PC-3 (cell line): Measurements from ENCODE around the gene GGACT. TPM values are rescaled to one million over a fixed set of nuclear protein-coding genes. Genes with fewer than 3 reads are reported as not detected.

Source experiments
- ATAC-seq: fragments of 200-7000 bp; cut with Tn5 transposase; 2 replicates; pipeline ENCODE4 v1.9.1; 2020; ENCODE audit warnings: mild to moderate bottlenecking, moderate library complexity
- BruUV-seq: library from RNA; stranded (reverse); fragments of 400-500 nt; replicated peaks from 2 replicates; lab custom pipeline; 2021; lab: Mats Ljungman, UMichigan
- CTCF ChIA-PET: fragments of 300-600 bp; sonication (Branson Sonifier 250); formaldehyde crosslinking; loops from one replicate; lab custom pipeline; 2022; ENCODE audit warnings: antibody characterized with exemption; lab: Charles Lee
- POLR2A ChIA-PET: fragments of 300-600 bp; sonication (Branson Sonifier 250); formaldehyde crosslinking; loops from one replicate; lab custom pipeline; 2022; ENCODE audit warnings: antibody characterized with exemption; ENCODE audit not compliant: unreplicated experiment; lab: Charles Lee
- DNase-seq: peaks from one replicate; pipeline ENCODE4 v3.0.0-alpha.2; 2015
- H2AFZ ChIP-seq: fragments of 300-600 bp; sonication (generic); 2 replicates; pipeline ENCODE4 v1.6.0; 2016; ENCODE audit warnings: antibody characterized with exemption, low read length
- H3F3A ChIP-seq: fragments of 300-600 bp; sonication (generic); one replicate; pipeline ENCODE4 v1.6.0; 2017; ENCODE audit warnings: antibody characterized with exemption, low read length, control low read depth, mild to moderate bottlenecking; ENCODE audit not compliant: unreplicated experiment
- H3K27ac ChIP-seq: fragments of 300-600 bp; sonication (generic); 2 replicates; pipeline ENCODE4 v1.5.1; 2016; ENCODE audit warnings: mild to moderate bottlenecking, low read length
- H3K27me3 ChIP-seq: fragments of 300-600 bp; sonication (generic); 2 replicates; pipeline ENCODE4 v1.6.1; 2016; ENCODE audit warnings: low read length, mixed read lengths
- H3K36me3 ChIP-seq: fragments of 300-600 bp; sonication (generic); 2 replicates; pipeline ENCODE4 v1.6.1; 2016; ENCODE audit warnings: low read depth, mixed run types, low read length, mixed read lengths
- H3K4me1 ChIP-seq: fragments of 300-600 bp; sonication (generic); 2 replicates; pipeline ENCODE4 v1.5.1; 2016; ENCODE audit warnings: low read length; ENCODE audit not compliant: insufficient read depth
- H3K4me2 ChIP-seq: fragments of 300-600 bp; sonication (generic); 2 replicates; pipeline ENCODE4 v1.6.0; 2016; ENCODE audit warnings: low read length
- H3K4me3 ChIP-seq: fragments of 300-600 bp; sonication (generic); 2 replicates; pipeline ENCODE4 v1.5.1; 2016; ENCODE audit warnings: mild to moderate bottlenecking, low read length, mixed read lengths
- H3K79me2 ChIP-seq: fragments of 300-600 bp; sonication (generic); 2 replicates; pipeline ENCODE4 v1.6.1; 2017; ENCODE audit warnings: low read length, mixed read lengths
- H3K9ac ChIP-seq: fragments of 300-600 bp; sonication (generic); 2 replicates; pipeline ENCODE4 v1.6.0; 2016; ENCODE audit warnings: mild to moderate bottlenecking, low read length
- H3K9me2 ChIP-seq: fragments of 300-600 bp; sonication (generic); replicated peaks from 2 replicates; pipeline ENCODE4 v1.6.1; 2016; ENCODE audit warnings: mixed run types, low read length, mixed read lengths
- H3K9me3 ChIP-seq: fragments of 300-600 bp; sonication (generic); 2 replicates; pipeline ENCODE4 v1.6.1; 2016; ENCODE audit warnings: low read length, mixed read lengths
- H4K20me1 ChIP-seq: fragments of 300-600 bp; sonication (generic); 2 replicates; pipeline ENCODE4 v1.6.1; 2016; ENCODE audit warnings: low read length, mixed read lengths
- EZH2 ChIP-seq: fragments of 300-600 bp; sonication (generic); IDR thresholded peaks from one replicate; pipeline ENCODE4 v1.6.1; 2017; ENCODE audit warnings: antibody characterized with exemption, mild to moderate bottlenecking, low read length; ENCODE audit not compliant: unreplicated experiment
- EZH2phosphoT487 ChIP-seq: fragments of 300-600 bp; sonication (generic); IDR thresholded peaks from 2 replicates; pipeline ENCODE4 v1.6.1; 2018; ENCODE audit warnings: mild to moderate bottlenecking, antibody characterized with exemption, low read length, borderline replicate concordance
- intact Hi-C: fragments of 100-400 bp; cut with micrococcal nuclease; formaldehyde crosslinking; loops from 2 replicates; pipeline ENCODE4 v1.9.0; 2023
- total RNA-seq: library from RNA; depleted of rRNA; stranded (reverse); fragments of >200 nt; gene quantifications from 2 replicates; pipeline ENCODE4 v1.2.3, GENCODE V29; 2014
- TF ChIP-seq, protein P1 (sequence below): fragments of 300-600 bp; sonication (generic); conservative IDR thresholded peaks from 2 replicates; pipeline ENCODE4 v1.5.1; 2017; ENCODE audit warnings: antibody characterized with exemption, low read depth, mild to moderate bottlenecking, low read length

The GGACT gene
- total RNA-seq, 1 experiment from 2014 or later: 0.77 TPM

DNA sequence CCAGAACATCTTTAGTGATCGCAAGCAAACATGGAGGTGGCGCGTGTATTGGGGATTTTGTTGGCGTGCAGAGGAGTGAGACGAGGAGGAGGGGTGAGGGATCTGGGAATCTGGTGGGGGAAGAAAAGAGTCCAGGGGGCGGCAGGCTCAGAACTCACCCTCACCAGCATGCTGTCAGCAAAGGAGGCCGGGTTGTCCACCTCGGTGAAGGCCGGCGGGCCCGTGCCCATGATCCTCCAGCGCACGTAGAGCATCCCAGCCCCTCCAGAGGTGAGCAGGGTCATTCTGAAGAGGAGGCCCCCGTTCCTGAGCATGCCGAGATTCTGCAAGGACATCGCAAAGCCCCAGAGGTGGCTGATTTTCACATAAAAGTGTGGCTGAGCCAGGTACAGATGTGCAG, 48.8 kb upstream of the GGACT start:
- no peaks in the 10 kb centered on the region for H4K20me1 ChIP-seq
- no peak overlapping the region for H3K4me2 ChIP-seq
- POLR2A ChIA-PET: no interaction called here
- H3K36me3 ChIP-seq: no peaks in the 10 kb centered on the region
- no peak overlapping the region for H3K27ac ChIP-seq
- peaks cover 8% of the 10 kb centered on the region; the same call in 1 of the 2 replicates for H3K4me1 ChIP-seq
- intact Hi-C loops: no loop called here
- no peaks in the 10 kb centered on the region for H3K79me2 ChIP-seq
- TF ChIP-seq EZH2 (no peak), EZH2phosphoT487 (no peak)
- TF ChIP-seq, protein P1, sequence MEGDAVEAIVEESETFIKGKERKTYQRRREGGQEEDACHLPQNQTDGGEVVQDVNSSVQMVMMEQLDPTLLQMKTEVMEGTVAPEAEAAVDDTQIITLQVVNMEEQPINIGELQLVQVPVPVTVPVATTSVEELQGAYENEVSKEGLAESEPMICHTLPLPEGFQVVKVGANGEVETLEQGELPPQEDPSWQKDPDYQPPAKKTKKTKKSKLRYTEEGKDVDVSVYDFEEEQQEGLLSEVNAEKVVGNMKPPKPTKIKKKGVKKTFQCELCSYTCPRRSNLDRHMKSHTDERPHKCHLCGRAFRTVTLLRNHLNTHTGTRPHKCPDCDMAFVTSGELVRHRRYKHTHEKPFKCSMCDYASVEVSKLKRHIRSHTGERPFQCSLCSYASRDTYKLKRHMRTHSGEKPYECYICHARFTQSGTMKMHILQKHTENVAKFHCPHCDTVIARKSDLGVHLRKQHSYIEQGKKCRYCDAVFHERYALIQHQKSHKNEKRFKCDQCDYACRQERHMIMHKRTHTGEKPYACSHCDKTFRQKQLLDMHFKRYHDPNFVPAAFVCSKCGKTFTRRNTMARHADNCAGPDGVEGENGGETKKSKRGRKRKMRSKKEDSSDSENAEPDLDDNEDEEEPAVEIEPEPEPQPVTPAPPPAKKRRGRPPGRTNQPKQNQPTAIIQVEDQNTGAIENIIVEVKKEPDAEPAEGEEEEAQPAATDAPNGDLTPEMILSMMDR: no peak
- ATAC-seq (no peak), DNase-seq (no peak)
- H3K9me3 ChIP-seq: no peaks in the 10 kb centered on the region
- CTCF ChIA-PET: no interaction called here
- H3F3A ChIP-seq: no peaks in the 10 kb centered on the region
- H3K4me3 ChIP-seq: no peak overlapping the region
- H2AFZ ChIP-seq: no peak overlapping the region
- no peaks in the 10 kb centered on the region for H3K27me3 ChIP-seq
- no peak overlapping the region for H3K9ac ChIP-seq
- no peaks in the 10 kb centered on the region for H3K9me2 ChIP-seq
- no TSS peak for BruUV-seq

- H3K27me3 ChIP-seq: no peaks in the 10 kb centered on the region
- TF ChIP-seq EZH2: no peak
- TF ChIP-seq, protein P1: no peak
- TF ChIP-seq EZH2phosphoT487: no peak
- peaks cover 8% of the 10 kb centered on the region; the same call in 1 of the 2 replicates for H3K4me1 ChIP-seq
- no peak overlapping the region for H3K4me3 ChIP-seq
- POLR2A ChIA-PET: no interaction called here
- H3K9me2 ChIP-seq: no peaks in the 10 kb centered on the region
- H3F3A ChIP-seq: no peaks in the 10 kb centered on the region
- no peak overlapping the region for H3K9ac ChIP-seq
- no peaks in the 10 kb centered on the region for H3K36me3 ChIP-seq
- no peak overlapping the region for H3K27ac ChIP-seq
- no peaks in the 10 kb centered on the region for H4K20me1 ChIP-seq
- CTCF ChIA-PET: no interaction called here
- DNase-seq: no peak
- no peaks in the 10 kb centered on the region for H3K9me3 ChIP-seq
- H3K4me2 ChIP-seq: no peak overlapping the region
- H3K79me2 ChIP-seq: no peaks in the 10 kb centered on the region
- no peak for ATAC-seq
- BruUV-seq: no TSS peak
- intact Hi-C loops: no loop called here
- no peak overlapping the region for H2AFZ ChIP-seq
These were observed 47.9 kb upstream of the GGACT start for GRCh38 chr13:100636441-100636840.

DNA sequence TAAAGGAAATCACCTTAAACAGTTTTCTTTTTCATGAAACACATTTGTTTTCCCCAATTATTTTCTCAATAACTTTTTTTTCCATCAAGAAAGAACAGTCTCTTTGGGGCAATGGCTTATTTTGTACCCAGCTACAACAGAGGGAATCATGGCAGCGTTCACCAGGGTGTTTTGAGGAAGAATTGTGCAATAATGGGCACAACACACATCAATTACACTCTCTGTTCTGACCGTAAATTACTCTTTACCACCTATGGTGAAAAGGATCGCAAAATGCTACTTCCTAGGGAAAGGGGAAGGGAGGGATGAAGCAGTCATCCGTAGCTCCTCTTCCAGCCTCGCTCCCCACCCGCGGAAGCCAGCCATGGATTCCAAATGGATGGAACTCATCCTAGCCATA, 47.4 kb upstream of the GGACT start:
- intact Hi-C loops: no loop called here
- POLR2A ChIA-PET: interaction anchor here (0.6 kb wide), 1 partner anchor 983 kb away, joined by 5 read pairs; no protein-coding TSS in a partner anchor
- DNase-seq (no peak), ATAC-seq (no peak)
- no peak overlapping the region for H3K27ac ChIP-seq
- no peaks in the 10 kb centered on the region for H3F3A ChIP-seq
- peaks cover 8% of the 10 kb centered on the region; the same call in 1 of the 2 replicates for H3K4me1 ChIP-seq
- no peaks in the 10 kb centered on the region for H3K9me2 ChIP-seq
- H3K4me2 ChIP-seq: no peak overlapping the region
- no peaks in the 10 kb centered on the region for H3K27me3 ChIP-seq
- H2AFZ ChIP-seq: no peak overlapping the region
- BruUV-seq: no TSS peak
- no peaks in the 10 kb centered on the region for H4K20me1 ChIP-seq
- no peak overlapping the region for H3K9ac ChIP-seq
- no peaks in the 10 kb centered on the region for H3K9me3 ChIP-seq
- no peak overlapping the region for H3K4me3 ChIP-seq
- no peaks in the 10 kb centered on the region for H3K36me3 ChIP-seq
- no peaks in the 10 kb centered on the region for H3K79me2 ChIP-seq
- TF ChIP-seq EZH2phosphoT487: no peak
- TF ChIP-seq EZH2: no peak
- TF ChIP-seq, protein P1: no peak
- CTCF ChIA-PET: no interaction called here
